HL-60 (cell line): Measurements from ENCODE around the gene PDK1.
A peak's percentile ranks its signal among the peaks of the same experiment; 100 is the strongest.

ENCODE experiments used
- DNase-seq, 2 experiments: peaks; one replicate each; pipeline ENCODE4 v3.0.0-alpha.2; 2010 to 2020; ENCODE audit warnings: low read depth in 1 of 2, low spot score in 1 of 2
- H3K27ac ChIP-seq: fragments of 250-450 bp; sonication (Bioruptor Pico); replicated peaks from 2 replicates; pipeline ENCODE4 v1.5.1; 2020; ENCODE audit warnings: mild to moderate bottlenecking, moderate library complexity
- H3K27me3 ChIP-seq: fragments of 250-450 bp; sonication (Bioruptor Pico); 2 replicates; pipeline ENCODE4 v1.5.1; 2021; ENCODE audit warnings: mild to moderate bottlenecking, moderate library complexity; ENCODE audit not compliant: insufficient read depth, poor library complexity, severe bottlenecking
- H3K4me3 ChIP-seq: replicated peaks from 2 replicates; pipeline ENCODE4 v1.5.1; 2011; ENCODE audit warnings: mild to moderate bottlenecking, control low read depth, low read length; ENCODE audit not compliant: insufficient read depth
- CTCF ChIP-seq: IDR thresholded peaks from one replicate; pipeline ENCODE4 v1.5.1; 2011; ENCODE audit warnings: low read length, control low read depth, inconsistent platforms; ENCODE audit not compliant: insufficient read depth
- GABPA ChIP-seq: IDR thresholded peaks from 2 replicates; pipeline ENCODE4 v1.6.1; 2012; ENCODE audit warnings: low read depth
- POLR2AphosphoS5 ChIP-seq: IDR thresholded peaks from 2 replicates; pipeline ENCODE4 v1.6.1; 2012; ENCODE audit warnings: low read depth
- SPI1 ChIP-seq: IDR thresholded peaks from 2 replicates; pipeline ENCODE4 v1.6.1; 2012; ENCODE audit warnings: low read depth, mild to moderate bottlenecking, borderline replicate concordance
- long read RNA-seq: library from polyadenylated mRNA; unstranded; transcript quantifications from one replicate; pipeline ENCODE4 v2.0.0, GENCODE V29; 2020
- TF ChIP-seq, protein P1 (sequence below): IDR thresholded peaks from 2 replicates; pipeline ENCODE4 v1.6.1; 2012; ENCODE audit warnings: low read depth; ENCODE audit not compliant: insufficient replicate concordance

PDK1 gene
- long read RNA-seq, full-length matches to known transcripts, result 86 of 145 reads
- long read RNA-seq, partial matches to known transcripts, result 17 of 145 reads
- long read RNA-seq, other reads (novel, unspliced or antisense), result 42 of 145 reads

GRCh38 chr2:172555522-172556283, at the start of gene PDK1:
TSS of gene PDK1 (plus strand) at chr2:172556090. CDS start at chr2:172556151, 61 bp downstream.
- TF ChIP-seq GABPA, result no peak
- TF ChIP-seq, protein P1, sequence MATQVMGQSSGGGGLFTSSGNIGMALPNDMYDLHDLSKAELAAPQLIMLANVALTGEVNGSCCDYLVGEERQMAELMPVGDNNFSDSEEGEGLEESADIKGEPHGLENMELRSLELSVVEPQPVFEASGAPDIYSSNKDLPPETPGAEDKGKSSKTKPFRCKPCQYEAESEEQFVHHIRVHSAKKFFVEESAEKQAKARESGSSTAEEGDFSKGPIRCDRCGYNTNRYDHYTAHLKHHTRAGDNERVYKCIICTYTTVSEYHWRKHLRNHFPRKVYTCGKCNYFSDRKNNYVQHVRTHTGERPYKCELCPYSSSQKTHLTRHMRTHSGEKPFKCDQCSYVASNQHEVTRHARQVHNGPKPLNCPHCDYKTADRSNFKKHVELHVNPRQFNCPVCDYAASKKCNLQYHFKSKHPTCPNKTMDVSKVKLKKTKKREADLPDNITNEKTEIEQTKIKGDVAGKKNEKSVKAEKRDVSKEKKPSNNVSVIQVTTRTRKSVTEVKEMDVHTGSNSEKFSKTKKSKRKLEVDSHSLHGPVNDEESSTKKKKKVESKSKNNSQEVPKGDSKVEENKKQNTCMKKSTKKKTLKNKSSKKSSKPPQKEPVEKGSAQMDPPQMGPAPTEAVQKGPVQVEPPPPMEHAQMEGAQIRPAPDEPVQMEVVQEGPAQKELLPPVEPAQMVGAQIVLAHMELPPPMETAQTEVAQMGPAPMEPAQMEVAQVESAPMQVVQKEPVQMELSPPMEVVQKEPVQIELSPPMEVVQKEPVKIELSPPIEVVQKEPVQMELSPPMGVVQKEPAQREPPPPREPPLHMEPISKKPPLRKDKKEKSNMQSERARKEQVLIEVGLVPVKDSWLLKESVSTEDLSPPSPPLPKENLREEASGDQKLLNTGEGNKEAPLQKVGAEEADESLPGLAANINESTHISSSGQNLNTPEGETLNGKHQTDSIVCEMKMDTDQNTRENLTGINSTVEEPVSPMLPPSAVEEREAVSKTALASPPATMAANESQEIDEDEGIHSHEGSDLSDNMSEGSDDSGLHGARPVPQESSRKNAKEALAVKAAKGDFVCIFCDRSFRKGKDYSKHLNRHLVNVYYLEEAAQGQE, result peak; percentile 35
- TF ChIP-seq POLR2AphosphoS5, result peak; percentile 90
- TF ChIP-seq SPI1, result no peak
- no peak for TF ChIP-seq CTCF
- peak; percentile 87 to 88 for DNase-seq
- Histone ChIP-seq H3K27ac (peak within 1 kb of the TSS; percentile 88), H3K27me3 (no peaks in the 10 kb centered on the region), H3K4me3 (peak within 1 kb of the TSS; percentile 74)

DNA sequence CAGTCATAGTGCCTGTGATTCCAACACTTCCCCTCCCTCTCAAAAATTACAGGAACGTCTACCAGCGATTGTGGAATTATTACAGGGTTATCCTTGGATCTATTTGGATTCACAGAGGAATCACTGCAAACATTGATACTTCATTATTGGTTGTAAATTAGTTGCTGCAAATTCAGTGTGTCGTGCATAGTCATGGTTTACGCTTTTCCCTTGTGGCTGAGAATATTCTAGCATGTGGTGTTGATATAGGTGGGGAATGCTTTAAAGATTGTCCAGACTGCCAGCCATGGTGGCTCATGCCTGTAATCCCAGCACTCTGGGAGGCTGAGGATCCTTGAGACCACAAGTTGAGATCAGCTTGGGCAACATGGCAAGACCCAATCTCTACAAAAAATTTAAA, 48.7 kb upstream of the PDK1 start:
- Histone ChIP-seq H3K4me3 (no peak overlapping the region), H3K27me3 (no peaks in the 10 kb centered on the region), H3K27ac (no peak overlapping the region)
- TF ChIP-seq POLR2AphosphoS5, result no peak
- TF ChIP-seq SPI1, result no peak
- TF ChIP-seq CTCF, result no peak
- TF ChIP-seq, protein P1, result no peak
- no peak for TF ChIP-seq GABPA
- DNase-seq, result no peak

DNA sequence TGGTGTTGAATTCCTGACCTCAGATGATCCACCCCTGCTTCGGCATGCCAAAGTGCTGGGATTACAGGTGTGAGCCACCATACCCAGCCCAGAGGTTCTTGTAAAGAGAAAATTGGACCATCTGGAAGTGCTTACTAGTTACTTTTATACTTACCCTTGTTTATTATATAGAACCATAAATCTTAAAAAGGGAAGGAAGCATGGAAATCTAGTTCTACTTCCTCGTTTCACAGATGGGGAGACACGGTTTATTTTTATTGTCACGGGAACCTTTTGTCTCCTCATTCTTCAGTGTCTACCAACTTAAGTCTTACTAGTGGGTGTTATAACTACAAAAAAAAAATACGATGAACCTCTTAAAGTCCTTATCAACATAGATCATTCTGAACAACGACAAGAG, 45.8 kb upstream of the PDK1 start:
- Histone ChIP-seq H3K27ac (peak overlapping the region; percentile 50), H3K4me3 (no peak overlapping the region), H3K27me3 (no peaks in the 10 kb centered on the region)
- TF ChIP-seq POLR2AphosphoS5 (no peak), CTCF (no peak), SPI1 (peak; percentile 52; the same call in 1 of the 2 replicates), GABPA (no peak)
- peak in 1 of 2 experiments; percentile 22 for DNase-seq
